Measurements from ENCODE around the gene PHC3. TPM values are rescaled to one million over a fixed set of nuclear protein-coding genes. Genes with fewer than 3 reads are reported as not detected.

PHC3 gene
- total RNA-seq, 1 experiment from 2014 or later, result 55.4 TPM

- Histone ChIP-seq H3K27ac (ENCODE audit: low read depth, low read length, poor library complexity, severe bottlenecking) (no peak overlapping the region), H3K4me3 (ENCODE audit: low read depth, low read length, poor library complexity, severe bottlenecking) (no peak overlapping the region), H3K4me1 (ENCODE audit: insufficient read depth, low read length, poor library complexity, severe bottlenecking) (no peaks in the 10 kb centered on the region), H3K27me3 (replicated peaks; ENCODE audit: insufficient read depth, low read depth, low read length, poor library complexity) (no peaks in the 10 kb centered on the region), H3K9me3 (ENCODE audit: low read depth, low read length, poor library complexity, severe bottlenecking) (no peaks in the 10 kb centered on the region), H3K36me3 (ENCODE audit: insufficient read depth, low read length, poor library complexity, severe bottlenecking) (peaks cover 6% of the 10 kb centered on the region)
- intact Hi-C loops (cut with micrococcal nuclease; ENCODE audit: unreplicated experiment), result no loop called here
- TF ChIP-seq CTCF (conservative IDR thresholded peaks at IDR 0.05; ENCODE audit: low read depth, low read length), result no peak
- BruUV-seq (replicated peaks), result no TSS peak
- POLR2A ChIA-PET (ENCODE audit: low non-redundant PET), result no interaction called here
- no peak for DNase-seq (ENCODE audit: low spot score)
- CTCF ChIA-PET, result no interaction called here
These were observed 26.9 kb downstream of the PHC3 start for GRCh38 chr3:170154569-170155143.

GRCh38 chr3:170154084-170154483, 27.4 kb downstream of the PHC3 start:
- intact Hi-C loops (cut with micrococcal nuclease; ENCODE audit: unreplicated experiment), result no loop called here
- Histone ChIP-seq H3K27ac (ENCODE audit: low read depth, low read length, poor library complexity, severe bottlenecking) (no peak overlapping the region), H3K36me3 (ENCODE audit: insufficient read depth, low read length, poor library complexity, severe bottlenecking) (peaks cover 6% of the 10 kb centered on the region), H3K4me3 (ENCODE audit: low read depth, low read length, poor library complexity, severe bottlenecking) (no peak overlapping the region), H3K9me3 (ENCODE audit: low read depth, low read length, poor library complexity, severe bottlenecking) (no peaks in the 10 kb centered on the region), H3K27me3 (replicated peaks; ENCODE audit: insufficient read depth, low read depth, low read length, poor library complexity) (no peaks in the 10 kb centered on the region), H3K4me1 (ENCODE audit: insufficient read depth, low read length, poor library complexity, severe bottlenecking) (no peaks in the 10 kb centered on the region)
- CTCF ChIA-PET, result no interaction called here
- no TSS peak for BruUV-seq (replicated peaks)
- DNase-seq (ENCODE audit: low spot score), result no peak
- POLR2A ChIA-PET (ENCODE audit: low non-redundant PET), result no interaction called here
- TF ChIP-seq CTCF (conservative IDR thresholded peaks at IDR 0.05; ENCODE audit: low read depth, low read length) (no peak), EZH2 (IDR thresholded peaks at IDR 0.05; ENCODE audit: borderline replicate concordance, low read depth, low read length, poor library complexity, severe bottlenecking) (no peak)

GRCh38 chr3:170151536-170151935, 30.0 kb downstream of the PHC3 start:
- Histone ChIP-seq H3K4me3 (ENCODE audit: low read depth, low read length, poor library complexity, severe bottlenecking) (no peak overlapping the region), H3K27ac (ENCODE audit: low read depth, low read length, poor library complexity, severe bottlenecking) (no peak overlapping the region), H3K27me3 (replicated peaks; ENCODE audit: insufficient read depth, low read depth, low read length, poor library complexity) (no peaks in the 10 kb centered on the region), H3K4me1 (ENCODE audit: insufficient read depth, low read length, poor library complexity, severe bottlenecking) (no peaks in the 10 kb centered on the region), H3K9me3 (ENCODE audit: low read depth, low read length, poor library complexity, severe bottlenecking) (no peaks in the 10 kb centered on the region), H3K36me3 (ENCODE audit: insufficient read depth, low read length, poor library complexity, severe bottlenecking) (peaks cover 12% of the 10 kb centered on the region)
- no peak for DNase-seq (ENCODE audit: low spot score)
- no peak for TF ChIP-seq EZH2 (IDR thresholded peaks at IDR 0.05; ENCODE audit: borderline replicate concordance, low read depth, low read length, poor library complexity, severe bottlenecking)
- ChIA-PET CTCF (no interaction called here), POLR2A (ENCODE audit: low non-redundant PET) (interaction anchor here (0.6 kb wide), 1 partner anchor 128 kb away, joined by 7 read pairs; no protein-coding TSS in a partner anchor)
- intact Hi-C loops (cut with micrococcal nuclease; ENCODE audit: unreplicated experiment), result no loop called here
- BruUV-seq (replicated peaks), result no TSS peak

GRCh38 chr3:170149016-170149415, 32.5 kb downstream of the PHC3 start:
- no peak for DNase-seq (ENCODE audit: low spot score)
- Histone ChIP-seq H3K36me3 (ENCODE audit: insufficient read depth, low read length, poor library complexity, severe bottlenecking) (peaks cover 27% of the 10 kb centered on the region), H3K27ac (ENCODE audit: low read depth, low read length, poor library complexity, severe bottlenecking) (no peak overlapping the region), H3K9me3 (ENCODE audit: low read depth, low read length, poor library complexity, severe bottlenecking) (no peaks in the 10 kb centered on the region), H3K27me3 (replicated peaks; ENCODE audit: insufficient read depth, low read depth, low read length, poor library complexity) (no peaks in the 10 kb centered on the region), H3K4me1 (ENCODE audit: insufficient read depth, low read length, poor library complexity, severe bottlenecking) (no peaks in the 10 kb centered on the region), H3K4me3 (ENCODE audit: low read depth, low read length, poor library complexity, severe bottlenecking) (no peak overlapping the region)
- intact Hi-C loops (cut with micrococcal nuclease; ENCODE audit: unreplicated experiment), result no loop called here
- TF ChIP-seq CTCF (conservative IDR thresholded peaks at IDR 0.05; ENCODE audit: low read depth, low read length) (no peak), EZH2 (IDR thresholded peaks at IDR 0.05; ENCODE audit: borderline replicate concordance, low read depth, low read length, poor library complexity, severe bottlenecking) (no peak)
- no TSS peak for BruUV-seq (replicated peaks)
- ChIA-PET POLR2A (ENCODE audit: low non-redundant PET) (no interaction called here), CTCF (no interaction called here)
